HL-60/S4 (cell line): ENCODE results near the gene MVB12B.

ENCODE experiments used
- in situ Hi-C: fragments of 300-500 bp; cut with MboI; formaldehyde crosslinking; loops from 2 replicates; pipeline ENCODE4 v1.14.3; 2022; ENCODE audit warnings: low sequenced_read_pairs

The MVB12B gene

GRCh38 chr9:126464694-126465441 is 138.2 kb downstream of the MVB12B start:
- in situ Hi-C loops, result no loop called here

- in situ Hi-C loops, result no loop called here
Observed at GRCh38 chr9:126465977-126466376, 139.3 kb downstream of the MVB12B start.

- in situ Hi-C loops, result no loop called here
Observed at GRCh38 chr9:126468141-126468825, 141.7 kb downstream of the MVB12B start.

- in situ Hi-C loops, result no loop called here
Observed at GRCh38 chr9:126470241-126470993, 143.8 kb downstream of the MVB12B start.

GRCh38 chr9:126471084-126471624 is 144.5 kb downstream of the MVB12B start:
- in situ Hi-C loops, result no loop called here

- in situ Hi-C loops, result no loop called here
Observed at GRCh38 chr9:126472198-126472947, 145.7 kb downstream of the MVB12B start.

- in situ Hi-C loops, result no loop called here
Observed at GRCh38 chr9:126472948-126473298, 146.3 kb downstream of the MVB12B start.

GRCh38 chr9:126474206-126474765 is 147.7 kb downstream of the MVB12B start:
- in situ Hi-C loops, result no loop called here

GRCh38 chr9:126474786-126475485 is 148.3 kb downstream of the MVB12B start:
- in situ Hi-C loops, result loop anchor here (25.0 kb wide), 3 partner anchors 163 to 1063 kb away; no protein-coding TSS in a partner anchor

GRCh38 chr9:126475933-126476555 is 149.4 kb downstream of the MVB12B start:
- in situ Hi-C loops, result loop anchor here (25.0 kb wide), 3 partner anchors 164 to 1064 kb away; no protein-coding TSS in a partner anchor

- in situ Hi-C loops, result loop anchor here (25.0 kb wide), 3 partner anchors 165 to 1065 kb away; no protein-coding TSS in a partner anchor
Observed at GRCh38 chr9:126477432-126477831, 150.8 kb downstream of the MVB12B start.

GRCh38 chr9:126478216-126478981 is 151.8 kb downstream of the MVB12B start:
- in situ Hi-C loops, result loop anchor here (25.0 kb wide), 3 partner anchors 166 to 1066 kb away; no protein-coding TSS in a partner anchor

GRCh38 chr9:126479515-126479914 is 152.9 kb downstream of the MVB12B start:
- in situ Hi-C loops, result loop anchor here (25.0 kb wide), 3 partner anchors 167 to 1067 kb away; no protein-coding TSS in a partner anchor

- in situ Hi-C loops, result loop anchor here (25.0 kb wide), 3 partner anchors 169 to 1069 kb away; no protein-coding TSS in a partner anchor
Observed at GRCh38 chr9:126480813-126481212, 154.2 kb downstream of the MVB12B start.

- in situ Hi-C loops, result loop anchor here (25.0 kb wide), 3 partner anchors 170 to 1070 kb away; no protein-coding TSS in a partner anchor
Observed at GRCh38 chr9:126481862-126482261, 155.2 kb downstream of the MVB12B start.

GRCh38 chr9:126482361-126483044 is 155.9 kb downstream of the MVB12B start:
- in situ Hi-C loops, result loop anchor here (25.0 kb wide), 3 partner anchors 170 to 1070 kb away; no protein-coding TSS in a partner anchor

GRCh38 chr9:126483468-126484073 is 156.9 kb downstream of the MVB12B start:
- in situ Hi-C loops, result loop anchor here (25.0 kb wide), 3 partner anchors 171 to 1071 kb away; no protein-coding TSS in a partner anchor
